Osteocyte (in vitro differentiated cells): Measurements from ENCODE around the gene HOXD12. TPM values are rescaled to one million over a fixed set of nuclear protein-coding genes. Genes with fewer than 3 reads are reported as not detected.

Experiments
- DNase-seq: peaks from one replicate; pipeline ENCODE4 v3.0.0; 2021; ENCODE audit warnings: mixed read lengths; ENCODE audit not compliant: unreplicated experiment; ENCODE audit errors: extremely low spot score
- H3K27ac Mint-ChIP-seq: one replicate; pipeline ENCODE4 v1.8.0; 2021; ENCODE audit warnings: mild to moderate bottlenecking, mixed read lengths; ENCODE audit not compliant: unreplicated experiment
- H3K27me3 Mint-ChIP-seq: one replicate; pipeline ENCODE4 v1.8.0; 2021; ENCODE audit warnings: mixed read lengths; ENCODE audit not compliant: unreplicated experiment
- H3K36me3 Mint-ChIP-seq: one replicate; pipeline ENCODE4 v1.8.0; 2021; ENCODE audit warnings: mixed read lengths; ENCODE audit not compliant: unreplicated experiment
- H3K4me1 Mint-ChIP-seq: one replicate; pipeline ENCODE4 v1.8.0; 2021; ENCODE audit warnings: mixed read lengths; ENCODE audit not compliant: unreplicated experiment
- H3K4me3 Mint-ChIP-seq: one replicate; pipeline ENCODE4 v1.8.0; 2021; ENCODE audit warnings: mild to moderate bottlenecking, moderate library complexity, mixed read lengths; ENCODE audit not compliant: unreplicated experiment
- H3K9me3 Mint-ChIP-seq: one replicate; pipeline ENCODE4 v1.8.0; 2021; ENCODE audit warnings: mixed read lengths; ENCODE audit not compliant: unreplicated experiment
- CTCF ChIP-seq: fragments of 200-600 bp; sonication (generic); IDR thresholded peaks from 2 replicates; pipeline ENCODE4 v1.5.0; 2021; ENCODE audit warnings: antibody characterized with exemption, mild to moderate bottlenecking, moderate library complexity
- total RNA-seq: library from RNA; stranded (reverse); gene quantifications from 2 replicates; pipeline ENCODE4 v1.2.1, GENCODE V29; 2021

HOXD12 gene
- total RNA-seq, 1 donor from 2014 or later, result not detected

- Mint-ChIP-seq H3K4me1 (peaks cover 29% of the 10 kb centered on the region), H3K27me3 (peaks cover 84% of the 10 kb centered on the region), H3K4me3 (no peak overlapping the region), H3K36me3 (peaks cover 3% of the 10 kb centered on the region), H3K27ac (no peak overlapping the region), H3K9me3 (peaks cover 3% of the 10 kb centered on the region)
- no peak for TF ChIP-seq CTCF
- DNase-seq, result no peak
These were observed 33.8 kb downstream of the HOXD12 start for GRCh38 chr2:176133389-176133788.

GRCh38 chr2:176134035-176134434 is 34.4 kb downstream of the HOXD12 start:
- no peak overlapping the region for H3K4me3 Mint-ChIP-seq
- peaks cover 4% of the 10 kb centered on the region for H3K36me3 Mint-ChIP-seq
- TF ChIP-seq CTCF, result no peak
- peaks cover 4% of the 10 kb centered on the region for H3K9me3 Mint-ChIP-seq
- peaks cover 84% of the 10 kb centered on the region for H3K27me3 Mint-ChIP-seq
- no peak for DNase-seq
- H3K27ac Mint-ChIP-seq, result no peak overlapping the region
- peaks cover 23% of the 10 kb centered on the region for H3K4me1 Mint-ChIP-seq

DNA sequence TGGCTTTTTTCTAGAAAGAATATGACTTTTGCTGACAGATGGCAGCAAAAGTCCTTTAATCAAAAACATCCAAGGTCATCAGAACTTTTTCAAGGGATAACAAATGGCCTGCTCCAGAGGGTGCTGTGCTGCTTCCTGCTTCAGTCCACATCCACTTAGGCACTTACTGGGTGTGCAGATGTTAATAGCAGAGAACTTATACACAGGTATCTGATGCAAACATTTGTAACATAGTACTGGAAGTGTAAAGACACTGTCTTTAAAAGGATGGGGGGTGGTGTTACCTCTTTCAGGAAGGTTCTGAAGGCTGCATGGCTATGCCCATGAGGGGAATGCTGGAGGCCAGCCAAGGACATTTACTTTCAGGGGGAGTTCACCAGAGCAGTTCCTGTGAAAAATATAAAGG is 35.4 kb downstream of the HOXD12 start:
- H3K9me3 Mint-ChIP-seq, result peaks cover 4% of the 10 kb centered on the region
- no peak for TF ChIP-seq CTCF
- H3K4me3 Mint-ChIP-seq, result no peak overlapping the region
- H3K36me3 Mint-ChIP-seq, result peaks cover 5% of the 10 kb centered on the region
- DNase-seq, result no peak
- H3K27ac Mint-ChIP-seq, result no peak overlapping the region
- peaks cover 89% of the 10 kb centered on the region for H3K27me3 Mint-ChIP-seq
- peaks cover 20% of the 10 kb centered on the region for H3K4me1 Mint-ChIP-seq

GRCh38 chr2:176136374-176137251 is 37.0 kb downstream of the HOXD12 start:
- peaks cover 18% of the 10 kb centered on the region for H3K4me1 Mint-ChIP-seq
- no peak overlapping the region for H3K27ac Mint-ChIP-seq
- H3K36me3 Mint-ChIP-seq, result peaks cover 5% of the 10 kb centered on the region
- TF ChIP-seq CTCF, result no peak
- H3K4me3 Mint-ChIP-seq, result peak overlapping the region; percentile 67
- H3K27me3 Mint-ChIP-seq, result peaks cover 88% of the 10 kb centered on the region
- peaks cover 4% of the 10 kb centered on the region for H3K9me3 Mint-ChIP-seq
- no peak for DNase-seq

DNA sequence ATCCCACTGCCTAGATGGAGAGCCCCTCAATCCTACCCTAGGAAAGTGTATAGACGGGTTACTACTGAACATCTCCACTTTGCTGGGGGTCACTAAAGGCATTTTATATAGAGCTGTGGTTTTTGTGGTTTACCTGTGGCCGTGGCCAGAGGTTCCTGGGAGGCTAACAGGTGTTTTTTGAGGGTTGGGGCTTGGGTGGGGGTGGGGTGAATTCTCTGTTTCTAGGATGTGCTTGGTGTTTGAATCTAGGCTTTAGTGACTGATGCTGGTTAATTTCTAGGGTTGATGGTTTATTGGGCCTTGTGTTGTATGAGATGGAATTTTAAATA is 37.6 kb downstream of the HOXD12 start:
- H3K27ac Mint-ChIP-seq, result no peak overlapping the region
- no peak for TF ChIP-seq CTCF
- peaks cover 89% of the 10 kb centered on the region for H3K27me3 Mint-ChIP-seq
- H3K4me1 Mint-ChIP-seq, result peaks cover 14% of the 10 kb centered on the region
- H3K4me3 Mint-ChIP-seq, result no peak overlapping the region
- H3K36me3 Mint-ChIP-seq, result peaks cover 5% of the 10 kb centered on the region
- peaks cover 4% of the 10 kb centered on the region for H3K9me3 Mint-ChIP-seq
- DNase-seq, result no peak
